HuH-7.5 (cell line): Measurements from ENCODE around the gene SOX2.
"Not testable (repeated sequence)": the region's sequence is repeated elsewhere in the genome, so short reads cannot be mapped to it uniquely, and the experiment has no call there.

Experiments
- DNase-seq: peaks from one replicate; pipeline ENCODE4 v3.0.0; 2011; ENCODE audit warnings: low spot score

The SOX2 gene

DNA sequence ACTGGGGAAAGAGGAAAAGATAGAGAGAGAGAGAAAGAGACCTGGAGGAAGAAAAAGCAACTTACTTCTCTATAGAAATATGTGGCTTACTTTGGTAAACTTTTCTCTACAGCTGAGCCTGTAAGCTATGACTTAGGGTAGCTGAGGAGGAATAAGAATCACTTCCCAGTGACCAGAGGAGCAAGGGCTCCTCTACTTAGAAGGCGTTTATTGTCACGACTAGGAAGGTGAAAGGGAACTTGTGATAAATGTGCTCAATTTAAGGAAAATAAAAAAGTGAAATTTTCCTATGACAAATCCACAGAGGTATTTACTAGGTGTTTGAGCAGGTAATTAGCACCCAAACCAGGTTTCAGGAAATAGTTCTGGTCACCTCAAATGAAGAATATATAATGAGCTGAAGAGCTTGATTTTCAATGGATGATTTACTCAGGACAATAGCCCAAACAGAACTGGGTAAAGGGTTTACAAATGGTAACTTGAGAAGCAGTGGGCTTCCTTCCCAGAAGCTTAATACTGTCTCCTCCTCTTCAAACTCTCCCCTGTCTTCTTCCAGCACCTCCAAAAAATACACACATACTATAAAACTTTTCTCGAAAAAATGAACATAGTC lies 46.1 kb downstream of the SOX2 start:
- no peak for DNase-seq

DNA sequence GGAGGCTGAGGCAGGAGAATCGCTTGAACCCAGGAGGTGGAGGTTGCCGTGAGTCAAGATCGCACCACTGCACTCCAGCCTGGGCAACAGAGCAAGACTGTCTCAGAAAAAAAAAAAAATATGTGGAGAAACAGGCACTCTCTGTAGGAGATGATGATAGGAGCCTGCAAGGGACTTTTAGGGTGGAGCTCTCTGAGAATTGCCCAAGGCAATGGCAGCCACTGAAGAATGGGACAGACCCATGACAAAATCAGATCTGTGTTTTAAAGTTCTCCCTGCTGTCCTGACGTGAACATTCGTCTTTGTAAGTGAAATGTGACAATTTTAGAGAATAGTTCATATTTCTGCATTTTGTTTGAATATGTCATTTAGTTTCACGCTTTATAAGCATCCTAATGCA lies 50.2 kb downstream of the SOX2 start:
- DNase-seq = no peak

DNA sequence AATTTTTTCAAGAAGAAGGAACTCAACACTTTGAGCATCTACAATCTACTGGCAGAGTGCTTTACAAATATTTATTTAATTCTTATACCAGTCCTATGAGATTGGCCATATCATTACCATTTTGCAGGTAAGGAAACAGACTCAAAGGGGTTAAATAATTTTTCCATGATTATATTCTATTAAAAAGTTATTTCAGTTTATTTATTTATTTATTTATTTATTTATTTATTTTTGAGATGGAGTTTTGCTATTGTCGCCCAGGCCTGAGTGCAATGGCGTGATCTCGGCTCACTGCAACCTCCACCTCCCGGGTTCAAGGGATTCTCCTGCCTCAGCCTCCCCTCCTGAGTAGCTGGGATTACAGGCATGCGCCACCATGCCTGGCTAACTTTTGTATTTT lies 52.3 kb downstream of the SOX2 start:
- not testable (repeated sequence) for DNase-seq
